K562 (cell line): ENCODE results near the gene DIP2A. TPM values are rescaled to one million over a fixed set of nuclear protein-coding genes. Genes with fewer than 3 reads are reported as not detected.

Experiments used
- ATAC-seq: fragments of 200-7000 bp; cut with Tn5 transposase; 3 replicates; pipeline ENCODE4 v1.9.1; 2020; ENCODE audit warnings: moderate library complexity
- BruUV-seq: library from RNA; stranded (reverse); fragments of 400-500 nt; replicated peaks from 2 replicates; lab custom pipeline; 2021; lab: Mats Ljungman, UMichigan
- CTCF ChIA-PET: fragments of 300-600 bp; formaldehyde crosslinking; extraction: SDS; loops from one replicate; lab custom pipeline; 2021; ENCODE audit warnings: low intra/inter-chr PET ratio; lab: Yijun Ruan, JAX
- POLR2A ChIA-PET: fragments of 300-600, 350-650 bp; sonication (Branson Sonifier 250); formaldehyde crosslinking; extraction: SDS; loops from one replicate; lab custom pipeline; 2021; ENCODE audit warnings: antibody characterized with exemption, inconsistent platforms; lab: Yijun Ruan, JAX
- DNase-seq, 4 experiments: peaks; one replicate each; pipeline versions ENCODE4 v3.0.0 to v3.0.0-alpha.2; 2011 to 2018; ENCODE audit warnings: low spot score in 3 of 4, mixed read lengths in 3 of 4; ENCODE audit errors: extremely low read depth in 1 of 4
- FAIRE-seq: peaks from 2 replicates; lab custom pipeline; 2011; peaks lifted over from hg19 to GRCh38; lab: Jason Lieb, UNC
- H2AFZ ChIP-seq: 2 replicates; pipeline ENCODE4 v1.6.0; 2011; ENCODE audit warnings: low read depth, low read length, control low read depth, inconsistent platforms
- H3K27ac ChIP-seq: fragments of 200-600 bp; 3 replicates; pipeline ENCODE4 v1.8.0; 2011; ENCODE audit warnings: low read depth, mild to moderate bottlenecking, control low read depth, inconsistent platforms, low read length, moderate library complexity, mixed read lengths; ENCODE audit errors: extremely low read depth
- H3K27me3 ChIP-seq, 2 experiments: fragments of 300-600 bp in 1 of 2; 2 replicates in 1 of 2; 3 replicates in 1 of 2; pipeline versions ENCODE4 v1.6.0 to v1.8.0; 2011; ENCODE audit warnings: inconsistent platforms in 2 of 2, low read length in 2 of 2, mild to moderate bottlenecking in 1 of 2, mixed read lengths in 1 of 2, moderate library complexity in 1 of 2; ENCODE audit not compliant: control insufficient read depth in 2 of 2, insufficient read depth in 2 of 2
- H3K36me3 ChIP-seq: fragments of 300-600 bp; 3 replicates; pipeline ENCODE4 v1.8.0; 2011; ENCODE audit warnings: mild to moderate bottlenecking, low read length, inconsistent platforms; ENCODE audit not compliant: control insufficient read depth, insufficient read depth
- H3K4me1 ChIP-seq, 2 experiments: fragments of 200-600 bp in 1 of 2; replicated peaks in 1 of 2; 2 replicates in 1 of 2; 3 replicates in 1 of 2; pipeline versions ENCODE4 v1.5.1 to v1.8.0; 2011; ENCODE audit warnings: inconsistent platforms in 2 of 2, low read length in 2 of 2, mild to moderate bottlenecking in 1 of 2, mixed read lengths in 1 of 2, moderate library complexity in 1 of 2; ENCODE audit not compliant: control insufficient read depth in 2 of 2, insufficient read depth in 2 of 2
- H3K4me2 ChIP-seq: 2 replicates; pipeline ENCODE4 v1.6.1; 2011; ENCODE audit warnings: low read length, control low read depth, inconsistent platforms, mixed read lengths; ENCODE audit not compliant: insufficient read depth
- H3K4me3 ChIP-seq: fragments of 200-600 bp; sonication (generic), shearing (Covaris generic); 2 replicates; pipeline ENCODE4 v1.5.1; 2016; ENCODE audit warnings: control low read depth, inconsistent platforms
- H3K79me2 ChIP-seq: fragments of 200-600 bp; 3 replicates; pipeline ENCODE4 v1.8.0; 2011; ENCODE audit warnings: low read length, inconsistent platforms; ENCODE audit not compliant: control insufficient read depth, insufficient read depth
- H3K9ac ChIP-seq, 2 experiments: 2 replicates each; pipeline versions ENCODE4 v1.6.0 to v1.6.1; 2011; ENCODE audit warnings: low read depth in 2 of 2, low read length in 2 of 2, control low read depth in 1 of 2, inconsistent platforms in 1 of 2, mild to moderate bottlenecking in 1 of 2, mixed read lengths in 1 of 2; ENCODE audit not compliant: insufficient read depth in 1 of 2
- H3K9me1 ChIP-seq: one replicate; pipeline ENCODE4 v1.6.0; 2011; ENCODE audit warnings: inconsistent platforms, mild to moderate bottlenecking, low read length, moderate library complexity; ENCODE audit not compliant: control insufficient read depth, insufficient read depth
- H3K9me3 ChIP-seq: replicated peaks from 2 replicates; pipeline ENCODE4 v1.5.1; 2011; ENCODE audit warnings: low read depth, low read length, inconsistent platforms; ENCODE audit not compliant: control insufficient read depth, insufficient read depth
- H4K20me1 ChIP-seq: replicated peaks from 2 replicates; pipeline ENCODE4 v1.6.1; 2011; ENCODE audit warnings: low read length, inconsistent platforms, mixed read lengths; ENCODE audit not compliant: control insufficient read depth, insufficient read depth
- CHD4 ChIP-seq: fragments of 200-600 bp; sonication (generic); IDR thresholded peaks from 3 replicates; pipeline ENCODE4 v1.6.1; 2012; ENCODE audit warnings: low read depth, mild to moderate bottlenecking, mixed read lengths, low read length, inconsistent platforms; ENCODE audit not compliant: insufficient read depth, insufficient replicate concordance, poor library complexity, severe bottlenecking
- E2F3 ChIP-seq: fragments of 250-450 bp; sonication (Bioruptor Pico); IDR thresholded peaks from 2 replicates; pipeline ENCODE4 v1.4.0; 2020; ENCODE audit warnings: mild to moderate bottlenecking
- FOXJ3 ChIP-seq: sonication (generic); formaldehyde crosslinking; IDR thresholded peaks from 2 replicates; pipeline ENCODE4 v1.4.0; 2020; ENCODE audit warnings: mild to moderate bottlenecking, missing genetic modification reagents
- NR2C2 ChIP-seq, 2 experiments: fragments of 200-800 bp in 1 of 2; sonication (Bioruptor generic) in 1 of 2; sonication (generic) in 1 of 2; formaldehyde crosslinking in 1 of 2; IDR thresholded peaks; 2 replicates each; pipeline versions ENCODE4 v1.6.1 to v1.8.0; 2016 to 2022; ENCODE audit warnings: mild to moderate bottlenecking in 1 of 2, missing compliant biosample characterization in 1 of 2, missing genetic modification characterization in 1 of 2, missing genetic modification reagents in 1 of 2
- RUNX1 ChIP-seq: sonication (generic); IDR thresholded peaks from 2 replicates; pipeline ENCODE4 v1.6.1; 2016; ENCODE audit warnings: antibody characterized with exemption, low read depth
- SIRT6 ChIP-seq: IDR thresholded peaks from one replicate; pipeline ENCODE4 v1.6.1; 2012; ENCODE audit warnings: low read depth, mild to moderate bottlenecking, control low read depth, inconsistent platforms, low read length, moderate library complexity
- TAF7 ChIP-seq: fragments of 450-650 bp; IDR thresholded peaks from 2 replicates; pipeline ENCODE4 v1.6.1; 2016; ENCODE audit warnings: missing genetic modification characterization, missing compliant biosample characterization
- USF2 ChIP-seq: sonication (generic); formaldehyde crosslinking; IDR thresholded peaks from 2 replicates; pipeline ENCODE4 v1.5.0; 2020; ENCODE audit warnings: missing genetic modification reagents
- ZBTB33 ChIP-seq: sonication (generic); formaldehyde crosslinking; IDR thresholded peaks from 2 replicates; pipeline ENCODE4 v1.8.1; 2023; ENCODE audit warnings: mild to moderate bottlenecking, missing genetic modification reagents
- ZNF609 ChIP-seq: sonication (generic); formaldehyde crosslinking; IDR thresholded peaks from 2 replicates; pipeline ENCODE4 v1.8.1; 2023; ENCODE audit warnings: missing genetic modification reagents, mild to moderate bottlenecking, borderline replicate concordance
- WGBS: fragments of 100-300 bp; shearing (Covaris generic); methylation state at CpG from one replicate; pipeline ENCODE4 v1.1.6; 2016; ENCODE audit warnings: low coverage, mixed read lengths; ENCODE audit not compliant: insufficient coverage; ENCODE audit errors: missing lambda C conversion rate; 5-methylcytosine and 5-hydroxymethylcytosine counted together
- in situ Hi-C: fragments of 300-500 bp; cut with MboI; formaldehyde crosslinking; loops from 4 replicates; pipeline ENCODE4 v1.15.0; 2018; ENCODE audit warnings: inconsistent platforms, mixed read lengths
- intact Hi-C: fragments of 100-400 bp; cut with micrococcal nuclease; formaldehyde crosslinking; loops from 2 replicates; pipeline ENCODE4 v1.14.2; 2022
- polyA plus RNA-seq, 8 experiments: library from polyadenylated mRNA; depleted of rRNA in 4 of 8; stranded (reverse) in 5 of 8; unstranded in 3 of 8; fragments of >200 nt; fragmentation: Nextera tagmentation in 2 of 8; fragmentation: Illumina TruSeq in 1 of 8; extraction: Ambion mirVana in 2 of 8; extraction: Trizol in 1 of 8; gene quantifications; 2 replicates each; pipeline versions ENCODE4 v1.2.1 to v1.2.3, GENCODE V29; 2011 to 2014; ENCODE audit warnings: inconsistent platforms in 1 of 8, missing spikeins in 1 of 8
- total RNA-seq, 7 experiments: library from RNA; depleted of rRNA in 6 of 7; stranded (reverse); fragments of >200 nt in 6 of 7; fragmentation: Illumina TruSeq in 2 of 7; extraction: Trizol in 2 of 7; gene quantifications; 2 replicates each; pipeline versions ENCODE4 v1.2.1 to v1.2.3, GENCODE V29; 2011 to 2021; ENCODE audit warnings: low replicate concordance in 1 of 7
- TF ChIP-seq, protein P1 (sequence below): fragments of 450-650 bp; formaldehyde crosslinking; IDR thresholded peaks from 2 replicates; pipeline ENCODE4 v1.4.0; 2020; ENCODE audit warnings: mild to moderate bottlenecking, moderate library complexity

Gene DIP2A
- total and polyA plus RNA-seq, 9 of the 15 experiments (the other 6 are each of a cell fraction or from before 2014, with no cell fraction given), result 4.3 to 34.5 (median 20.3) TPM

- BruUV-seq, result no TSS peak
- H3K79me2 ChIP-seq, result no peaks in the 10 kb centered on the region
- FAIRE-seq, result no peak
- no peak overlapping the region for H3K4me2 ChIP-seq
- H3K9me1 ChIP-seq, result no peaks in the 10 kb centered on the region
- no peak overlapping the region for H3K27ac ChIP-seq
- H3K27me3 ChIP-seq, result no peaks in the 10 kb centered on the region
- peaks cover 57% of the 10 kb centered on the region for H3K36me3 ChIP-seq
- DNase-seq, result no peak
- ATAC-seq, result no peak
- no peaks in the 10 kb centered on the region for H4K20me1 ChIP-seq
- no peak overlapping the region for H2AFZ ChIP-seq
- no peaks in the 10 kb centered on the region for H3K9me3 ChIP-seq
- CTCF ChIA-PET, result no interaction called here
- no peak overlapping the region for H3K9ac ChIP-seq
- peaks cover 0 to 14% of the 10 kb centered on the region in 2 experiments; a peak in 3 of 5 replicates for H3K4me1 ChIP-seq
- in situ Hi-C loops, result no loop called here
- TF ChIP-seq SIRT6 (no peak), TAF7 (tag) (no peak), ZNF609 (no peak), E2F3 (no peak), FOXJ3 (CRISPR knock-in tag) (no peak), NR2C2 (CRISPR knock-in tag; IDR thresholded peaks at IDR 0.05) (no peak), NR2C2 (tag; IDR thresholded peaks at IDR 0.05) (no peak), ZBTB33 (CRISPR knock-in tag) (no peak), USF2 (CRISPR knock-in tag) (no peak), RUNX1 (no peak), CHD4 (no peak)
- TF ChIP-seq, protein P1, sequence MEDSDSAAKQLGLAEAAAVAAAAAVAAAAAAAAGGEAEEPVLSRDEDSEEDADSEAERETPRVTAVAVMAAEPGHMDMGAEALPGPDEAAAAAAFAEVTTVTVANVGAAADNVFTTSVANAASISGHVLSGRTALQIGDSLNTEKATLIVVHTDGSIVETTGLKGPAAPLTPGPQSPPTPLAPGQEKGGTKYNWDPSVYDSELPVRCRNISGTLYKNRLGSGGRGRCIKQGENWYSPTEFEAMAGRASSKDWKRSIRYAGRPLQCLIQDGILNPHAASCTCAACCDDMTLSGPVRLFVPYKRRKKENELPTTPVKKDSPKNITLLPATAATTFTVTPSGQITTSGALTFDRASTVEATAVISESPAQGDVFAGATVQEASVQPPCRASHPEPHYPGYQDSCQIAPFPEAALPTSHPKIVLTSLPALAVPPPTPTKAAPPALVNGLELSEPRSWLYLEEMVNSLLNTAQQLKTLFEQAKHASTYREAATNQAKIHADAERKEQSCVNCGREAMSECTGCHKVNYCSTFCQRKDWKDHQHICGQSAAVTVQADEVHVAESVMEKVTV (CRISPR knock-in tag), result no peak
- TF ChIP-seq, all 486 proteins: peak for 0
- intact Hi-C loops, result no loop called here
- H3K4me3 ChIP-seq, result no peak overlapping the region
- WGBS, result 87% methylated on average over 12 of the region's 12 CpGs
- POLR2A ChIA-PET, result interaction anchor here (0.6 kb wide), 1 partner anchor 130 kb away, joined by 3 read pairs; no protein-coding TSS in a partner anchor
Observed at GRCh38 chr21:46503922-46504550, 45.3 kb downstream of the DIP2A start.
